Lower leg skin (tissue), 3 donors: ENCODE data around the gene TERT.
"Not testable (repeated sequence)": the region's sequence is repeated elsewhere in the genome, so short reads cannot be mapped to it uniquely, and the experiment has no call there.

Experiments
- CTCF ChIP-seq, 3 donors: fragments of 450-650 bp; IDR thresholded peaks; one replicate each; pipeline ENCODE4 v1.5.1; 2016; ENCODE audit warnings: antibody characterized with exemption in 3 of 3, mild to moderate bottlenecking in 3 of 3, moderate library complexity in 2 of 3
- POLR2A ChIP-seq, 2 donors: fragments of 450-650 bp; IDR thresholded peaks; one replicate each; pipeline ENCODE4 v1.6.1; 2016 to 2017; ENCODE audit warnings: antibody characterized with exemption in 2 of 2, mild to moderate bottlenecking in 1 of 2, moderate library complexity in 1 of 2

- not testable (repeated sequence) for TF ChIP-seq POLR2A, CTCF (IDR thresholded peaks at IDR 0.05)
These were observed 3.9 kb downstream of the TERT start for GRCh38 chr5:1290956-1291355.
